HepG2 (cell line): ENCODE measurements around the gene FMC1. TPM values are rescaled to one million over a fixed set of nuclear protein-coding genes. Genes with fewer than 3 reads are reported as not detected.

Experiments used
- DNMT1 ChIP-seq: sonication (generic); formaldehyde crosslinking; IDR thresholded peaks from 2 replicates; pipeline ENCODE4 v1.5.1; 2020; ENCODE audit warnings: mild to moderate bottlenecking, missing genetic modification reagents
- ERF ChIP-seq: IDR thresholded peaks from 2 replicates; pipeline ENCODE4 v1.6.1; 2018; ENCODE audit warnings: missing biosample characterization, missing genetic modification reagents
- KAT2B ChIP-seq: fragments of 150-350 bp; IDR thresholded peaks from 2 replicates; pipeline ENCODE4 v1.6.1; 2014; ENCODE audit warnings: low read depth, low read length, borderline replicate concordance
- KLF12 ChIP-seq: sonication (generic); formaldehyde crosslinking; IDR thresholded peaks from 2 replicates; pipeline ENCODE4 v1.4.0; 2020; ENCODE audit warnings: missing genetic modification reagents, borderline replicate concordance
- PAWR ChIP-seq: sonication (generic); formaldehyde crosslinking; IDR thresholded peaks from 2 replicates; pipeline ENCODE4 v1.4.0; 2020; ENCODE audit warnings: missing genetic modification reagents, mild to moderate bottlenecking, borderline replicate concordance
- RAD51 ChIP-seq: fragments of 450-650 bp; IDR thresholded peaks from 2 replicates; pipeline ENCODE4 v1.6.1; 2016; ENCODE audit warnings: borderline replicate concordance
- SOX6 ChIP-seq, 2 experiments: fragments of 450-650 bp in 1 of 2; sonication (generic) in 1 of 2; formaldehyde crosslinking in 1 of 2; IDR thresholded peaks; 2 replicates each; pipeline versions ENCODE4 v1.4.0 to v1.6.1; 2017 to 2020; ENCODE audit warnings: antibody characterized with exemption in 1 of 2, mild to moderate bottlenecking in 1 of 2, missing genetic modification reagents in 1 of 2
- TARDBP ChIP-seq: sonication (generic); formaldehyde crosslinking; IDR thresholded peaks from 2 replicates; pipeline ENCODE4 v1.8.0; 2022; ENCODE audit warnings: mild to moderate bottlenecking, missing genetic modification reagents
- TEAD3 ChIP-seq: optimal IDR thresholded peaks from 2 replicates; pipeline ENCODE3; 2016; ENCODE audit warnings: borderline replicate concordance
- ZNF782 ChIP-seq: sonication (generic); formaldehyde crosslinking; IDR thresholded peaks from 2 replicates; pipeline ENCODE4 v1.4.0; 2020; ENCODE audit warnings: missing genetic modification reagents, mild to moderate bottlenecking, borderline replicate concordance
- ZSCAN31 ChIP-seq: sonication (generic); formaldehyde crosslinking; IDR thresholded peaks from 2 replicates; pipeline ENCODE4 v1.5.0; 2020; ENCODE audit warnings: low read depth, mild to moderate bottlenecking, missing genetic modification reagents
- polyA plus RNA-seq, 8 experiments: library from polyadenylated mRNA; depleted of rRNA in 3 of 8; stranded (reverse) in 7 of 8; unstranded in 1 of 8; fragments of >200 nt; fragmentation: Illumina TruSeq in 4 of 8; extraction: Trizol in 4 of 8; gene quantifications; 2 replicates each; pipeline versions ENCODE4 v1.2.1 to v1.2.3, GENCODE V29; 2011 to 2016; ENCODE audit warnings: low read depth in 4 of 8, missing spikeins in 1 of 8, mixed read lengths in 1 of 8; ENCODE audit not compliant: insufficient read depth in 1 of 8
- total RNA-seq, 5 experiments: library from RNA; depleted of rRNA; stranded (reverse); fragments of >200 nt; fragmentation: Illumina TruSeq; extraction: Trizol; gene quantifications; 2 replicates each; pipeline ENCODE4 v1.2.3, GENCODE V29; 2016; ENCODE audit warnings: low read depth in 1 of 5
- TF ChIP-seq, protein P1 (sequence below): sonication (generic); formaldehyde crosslinking; IDR thresholded peaks from 2 replicates; pipeline ENCODE4 v1.4.0; 2020; ENCODE audit warnings: missing genetic modification reagents
- TF ChIP-seq, protein P2 (sequence below): sonication (generic); formaldehyde crosslinking; IDR thresholded peaks from 2 replicates; pipeline ENCODE4 v1.9.0; 2022; ENCODE audit warnings: low read depth, missing genetic modification reagents
- TF ChIP-seq, protein P3 (sequence below): sonication (generic); formaldehyde crosslinking; IDR thresholded peaks from 2 replicates; pipeline ENCODE4 v1.8.0; 2022; ENCODE audit warnings: missing genetic modification reagents, mild to moderate bottlenecking, inconsistent platforms, borderline replicate concordance
- TF ChIP-seq, protein P4 (sequence below): sonication (generic); formaldehyde crosslinking; IDR thresholded peaks from 2 replicates; pipeline ENCODE4 v1.4.0; 2020; ENCODE audit warnings: missing genetic modification reagents, mild to moderate bottlenecking, borderline replicate concordance
- TF ChIP-seq, protein P5 (sequence below): sonication (generic); formaldehyde crosslinking; IDR thresholded peaks from 2 replicates; pipeline ENCODE4 v1.4.0; 2020; ENCODE audit warnings: missing genetic modification reagents

The FMC1 gene
- total and polyA plus RNA-seq, 2 of the 13 experiments (the other 11 are each of a cell fraction or from before 2014, with no cell fraction given): 39.2 to 50.7 TPM

DNA sequence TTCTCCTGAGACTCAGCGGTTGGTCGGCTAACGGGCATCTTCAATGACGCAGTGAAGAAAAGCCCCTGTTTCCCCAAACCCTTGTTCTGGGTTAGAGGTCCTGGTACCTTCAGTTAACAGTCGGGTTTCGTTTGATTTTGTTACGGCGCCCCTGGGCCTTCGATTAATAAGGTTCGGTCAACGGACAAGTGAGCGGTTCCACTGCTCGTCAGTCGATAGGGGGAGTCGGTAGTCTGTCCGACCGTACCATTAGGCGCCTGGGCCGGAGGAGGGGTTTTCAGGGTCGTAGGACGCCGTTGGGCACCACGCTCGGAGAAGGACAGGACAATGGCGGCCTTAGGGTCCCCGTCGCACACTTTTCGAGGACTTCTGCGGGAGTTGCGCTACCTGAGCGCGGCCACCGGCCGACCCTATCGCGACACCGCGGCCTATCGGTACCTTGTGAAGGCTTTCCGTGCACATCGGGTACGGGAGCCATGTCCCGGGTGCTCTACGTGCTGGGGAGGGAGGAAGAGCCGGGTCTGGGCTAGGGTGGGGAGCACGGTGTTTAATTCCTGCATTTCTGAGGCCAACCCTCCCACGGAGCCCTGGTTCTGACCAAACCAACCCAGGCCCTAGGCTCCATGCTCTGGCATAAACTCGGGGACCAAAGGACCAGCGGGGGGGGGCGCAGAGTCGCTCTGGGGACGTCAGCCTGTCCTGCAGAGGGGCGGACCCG is at the start of gene FMC1 (continued):
- TF ChIP-seq RAD51: no peak
- TF ChIP-seq KLF12 (CRISPR knock-in tag): peak; percentile 53; the same call in 1 of the 2 replicates
- TF ChIP-seq TARDBP (CRISPR knock-in tag): 0 out of 2 replicates have a peak, but pooled peaks have one; percentile 38
- no peak for TF ChIP-seq KAT2B
- peak; percentile 35 for TF ChIP-seq TEAD3 (CRISPR knock-in tag)
- TF ChIP-seq, protein P1, sequence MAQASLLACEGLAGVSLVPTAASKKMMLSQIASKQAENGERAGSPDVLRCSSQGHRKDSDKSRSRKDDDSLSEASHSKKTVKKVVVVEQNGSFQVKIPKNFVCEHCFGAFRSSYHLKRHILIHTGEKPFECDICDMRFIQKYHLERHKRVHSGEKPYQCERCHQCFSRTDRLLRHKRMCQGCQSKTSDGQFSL: peak; percentile 89
- TF ChIP-seq ERF: peak; percentile 42; the same call in 1 of the 2 replicates
- TF ChIP-seq, protein P2, sequence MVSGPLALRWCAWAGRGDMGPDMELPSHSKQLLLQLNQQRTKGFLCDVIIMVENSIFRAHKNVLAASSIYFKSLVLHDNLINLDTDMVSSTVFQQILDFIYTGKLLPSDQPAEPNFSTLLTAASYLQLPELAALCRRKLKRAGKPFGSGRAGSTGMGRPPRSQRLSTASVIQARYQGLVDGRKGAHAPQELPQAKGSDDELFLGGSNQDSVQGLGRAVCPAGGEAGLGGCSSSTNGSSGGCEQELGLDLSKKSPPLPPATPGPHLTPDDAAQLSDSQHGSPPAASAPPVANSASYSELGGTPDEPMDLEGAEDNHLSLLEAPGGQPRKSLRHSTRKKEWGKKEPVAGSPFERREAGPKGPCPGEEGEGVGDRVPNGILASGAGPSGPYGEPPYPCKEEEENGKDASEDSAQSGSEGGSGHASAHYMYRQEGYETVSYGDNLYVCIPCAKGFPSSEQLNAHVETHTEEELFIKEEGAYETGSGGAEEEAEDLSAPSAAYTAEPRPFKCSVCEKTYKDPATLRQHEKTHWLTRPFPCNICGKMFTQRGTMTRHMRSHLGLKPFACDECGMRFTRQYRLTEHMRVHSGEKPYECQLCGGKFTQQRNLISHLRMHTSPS: no peak
- TF ChIP-seq ZSCAN31 (CRISPR knock-in tag): peak; percentile 84
- TF ChIP-seq, protein P3, sequence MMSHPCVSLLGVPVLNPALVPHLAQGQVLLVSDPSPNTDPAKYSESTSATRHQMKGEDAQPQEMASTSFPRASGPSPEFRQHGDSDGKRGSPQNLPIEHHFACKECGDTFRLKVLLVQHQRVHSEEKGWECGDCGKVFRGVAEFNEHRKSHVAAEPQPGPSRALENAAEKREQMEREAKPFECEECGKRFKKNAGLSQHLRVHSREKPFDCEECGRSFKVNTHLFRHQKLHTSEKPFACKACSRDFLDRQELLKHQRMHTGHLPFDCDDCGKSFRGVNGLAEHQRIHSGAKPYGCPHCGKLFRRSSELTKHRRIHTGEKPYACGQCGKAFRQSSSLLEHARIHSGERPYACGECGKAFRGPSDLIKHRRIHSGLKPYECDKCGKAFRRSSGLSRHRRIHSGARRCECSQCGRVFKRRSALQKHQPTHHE (CRISPR knock-in tag): peak; percentile 69; the same call in 1 of the 2 replicates
- 0 out of 2 replicates have a peak, but pooled peaks have one; percentile 31 for TF ChIP-seq ZNF782 (CRISPR knock-in tag)
- TF ChIP-seq, protein P4, sequence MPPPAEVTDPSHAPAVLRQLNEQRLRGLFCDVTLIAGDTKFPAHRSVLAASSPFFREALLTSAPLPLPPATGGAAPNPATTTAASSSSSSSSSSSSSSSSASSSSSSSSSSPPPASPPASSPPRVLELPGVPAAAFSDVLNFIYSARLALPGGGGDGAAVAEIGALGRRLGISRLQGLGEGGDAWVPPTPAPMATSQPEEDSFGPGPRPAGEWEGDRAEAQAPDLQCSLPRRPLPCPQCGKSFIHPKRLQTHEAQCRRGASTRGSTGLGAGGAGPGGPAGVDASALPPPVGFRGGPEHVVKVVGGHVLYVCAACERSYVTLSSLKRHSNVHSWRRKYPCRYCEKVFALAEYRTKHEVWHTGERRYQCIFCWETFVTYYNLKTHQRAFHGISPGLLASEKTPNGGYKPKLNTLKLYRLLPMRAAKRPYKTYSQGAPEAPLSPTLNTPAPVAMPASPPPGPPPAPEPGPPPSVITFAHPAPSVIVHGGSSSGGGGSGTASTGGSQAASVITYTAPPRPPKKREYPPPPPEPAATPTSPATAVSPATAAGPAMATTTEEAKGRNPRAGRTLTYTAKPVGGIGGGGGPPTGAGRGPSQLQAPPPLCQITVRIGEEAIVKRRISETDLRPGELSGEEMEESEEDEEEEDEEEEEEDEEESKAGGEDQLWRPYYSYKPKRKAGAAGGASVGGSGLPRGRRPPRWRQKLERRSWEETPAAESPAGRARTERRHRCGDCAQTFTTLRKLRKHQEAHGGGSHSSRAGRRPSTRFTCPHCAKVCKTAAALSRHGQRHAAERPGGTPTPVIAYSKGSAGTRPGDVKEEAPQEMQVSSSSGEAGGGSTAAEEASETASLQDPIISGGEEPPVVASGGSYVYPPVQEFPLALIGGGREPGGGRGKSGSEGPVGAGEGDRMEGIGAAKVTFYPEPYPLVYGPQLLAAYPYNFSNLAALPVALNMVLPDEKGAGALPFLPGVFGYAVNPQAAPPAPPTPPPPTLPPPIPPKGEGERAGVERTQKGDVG (CRISPR knock-in tag): peak; percentile 87; the same call in 1 of the 2 replicates
- TF ChIP-seq SOX6 (IDR thresholded peaks at IDR 0.05): no peak
- TF ChIP-seq SOX6 (CRISPR knock-in tag; IDR thresholded peaks at IDR 0.05): peak; percentile 34; the same call in 1 of the 2 replicates
- no peak for TF ChIP-seq PAWR (CRISPR knock-in tag)
- 0 out of 2 replicates have a peak, but pooled peaks have one; percentile 59 for TF ChIP-seq DNMT1 (CRISPR knock-in tag)
- TF ChIP-seq, protein P5, sequence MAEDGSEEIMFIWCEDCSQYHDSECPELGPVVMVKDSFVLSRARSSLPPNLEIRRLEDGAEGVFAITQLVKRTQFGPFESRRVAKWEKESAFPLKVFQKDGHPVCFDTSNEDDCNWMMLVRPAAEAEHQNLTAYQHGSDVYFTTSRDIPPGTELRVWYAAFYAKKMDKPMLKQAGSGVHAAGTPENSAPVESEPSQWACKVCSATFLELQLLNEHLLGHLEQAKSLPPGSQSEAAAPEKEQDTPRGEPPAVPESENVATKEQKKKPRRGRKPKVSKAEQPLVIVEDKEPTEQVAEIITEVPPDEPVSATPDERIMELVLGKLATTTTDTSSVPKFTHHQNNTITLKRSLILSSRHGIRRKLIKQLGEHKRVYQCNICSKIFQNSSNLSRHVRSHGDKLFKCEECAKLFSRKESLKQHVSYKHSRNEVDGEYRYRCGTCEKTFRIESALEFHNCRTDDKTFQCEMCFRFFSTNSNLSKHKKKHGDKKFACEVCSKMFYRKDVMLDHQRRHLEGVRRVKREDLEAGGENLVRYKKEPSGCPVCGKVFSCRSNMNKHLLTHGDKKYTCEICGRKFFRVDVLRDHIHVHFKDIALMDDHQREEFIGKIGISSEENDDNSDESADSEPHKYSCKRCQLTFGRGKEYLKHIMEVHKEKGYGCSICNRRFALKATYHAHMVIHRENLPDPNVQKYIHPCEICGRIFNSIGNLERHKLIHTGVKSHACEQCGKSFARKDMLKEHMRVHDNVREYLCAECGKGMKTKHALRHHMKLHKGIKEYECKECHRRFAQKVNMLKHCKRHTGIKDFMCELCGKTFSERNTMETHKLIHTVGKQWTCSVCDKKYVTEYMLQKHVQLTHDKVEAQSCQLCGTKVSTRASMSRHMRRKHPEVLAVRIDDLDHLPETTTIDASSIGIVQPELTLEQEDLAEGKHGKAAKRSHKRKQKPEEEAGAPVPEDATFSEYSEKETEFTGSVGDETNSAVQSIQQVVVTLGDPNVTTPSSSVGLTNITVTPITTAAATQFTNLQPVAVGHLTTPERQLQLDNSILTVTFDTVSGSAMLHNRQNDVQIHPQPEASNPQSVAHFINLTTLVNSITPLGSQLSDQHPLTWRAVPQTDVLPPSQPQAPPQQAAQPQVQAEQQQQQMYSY: peak; percentile 19; the same call in 1 of the 2 replicates
